Retina (tissue), 1 donor: ENCODE data around the gene ZFYVE28.

Source experiments
- DNase-seq: peaks from one replicate; pipeline ENCODE4 v3.0.0-alpha.2; 2016

Gene ZFYVE28

DNA sequence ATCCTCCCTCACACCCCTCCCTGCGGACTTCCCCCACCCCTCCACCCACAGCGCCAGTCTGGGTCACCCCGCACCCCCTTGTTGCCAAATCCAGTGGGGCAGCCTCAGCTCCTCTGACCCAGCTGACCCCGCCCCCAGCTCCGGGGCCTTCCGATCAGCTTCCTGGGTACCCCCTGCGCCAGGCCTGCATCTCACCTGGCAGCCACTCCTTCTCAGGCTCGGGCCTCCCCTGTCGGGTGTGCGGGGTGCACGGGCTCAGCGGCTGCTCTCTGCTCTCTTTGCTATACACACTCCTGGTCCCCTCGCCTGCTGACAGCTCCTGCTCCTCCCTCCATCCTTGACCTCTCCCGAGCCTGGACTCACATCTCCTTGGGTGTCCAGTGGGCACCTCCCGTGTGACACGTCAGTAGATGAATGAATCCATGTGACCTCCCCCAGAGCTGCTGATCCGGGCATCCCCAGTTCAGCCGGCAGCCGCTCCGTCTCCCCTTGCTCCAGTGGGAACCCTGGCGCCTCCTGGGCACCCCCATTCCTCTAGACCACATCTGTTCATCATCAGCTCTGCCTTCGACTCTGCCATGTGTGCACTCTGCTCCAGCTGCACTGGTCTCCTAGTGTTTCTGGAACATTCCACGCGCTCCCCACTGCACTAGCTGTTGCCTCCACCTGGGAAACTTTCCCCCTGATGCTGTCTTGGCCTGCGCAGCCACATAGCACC lies 10.2 kb upstream of the ZFYVE28 start:
- DNase-seq: no peak

DNA sequence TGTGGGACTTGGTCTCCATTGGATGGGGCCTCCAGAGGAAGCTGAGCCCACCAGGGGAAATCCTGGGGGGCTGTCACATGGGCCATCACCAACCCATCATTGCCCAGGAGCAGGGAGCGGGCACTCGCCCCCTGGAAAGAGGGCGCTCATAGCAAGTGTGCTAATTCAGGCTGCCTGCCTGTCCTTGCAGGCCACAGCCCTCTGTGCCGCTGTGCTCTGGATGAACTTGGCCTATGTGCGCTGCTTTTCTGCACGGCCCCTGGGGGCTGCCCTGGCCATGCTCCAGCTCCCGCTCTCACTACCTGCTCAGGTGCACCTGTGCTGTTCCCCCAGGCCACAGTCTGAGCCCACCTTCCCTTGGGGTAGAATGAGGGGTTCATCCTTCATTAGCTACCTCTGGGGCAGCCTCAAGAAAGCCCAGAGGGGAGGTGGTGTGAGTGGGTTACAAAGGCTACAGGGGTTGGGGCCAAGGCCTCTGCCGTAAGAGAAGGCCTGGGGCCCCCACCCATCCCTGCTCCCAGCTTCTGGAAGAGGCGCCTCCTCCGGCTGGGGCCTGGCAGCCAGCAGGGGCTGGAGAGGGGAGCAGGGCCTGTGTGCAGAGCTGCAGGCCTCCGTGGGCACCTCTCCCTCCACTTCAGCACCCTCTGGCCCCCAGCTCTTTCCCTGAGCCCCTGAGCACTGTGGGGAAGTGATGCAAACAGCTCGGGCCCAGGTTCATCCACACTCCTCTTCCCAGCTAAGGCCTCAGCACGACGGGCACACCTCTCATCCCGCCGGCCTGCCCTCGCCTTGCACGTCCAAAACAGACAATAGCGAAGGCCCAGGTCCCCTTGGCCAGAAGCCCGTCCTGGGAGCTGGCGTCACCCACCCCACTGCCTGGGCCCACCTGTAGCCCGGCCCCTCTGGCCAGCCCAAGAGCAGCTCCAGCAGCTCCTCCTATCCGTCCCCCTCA lies 9.2 kb upstream of the ZFYVE28 start:
- no peak for DNase-seq

DNA sequence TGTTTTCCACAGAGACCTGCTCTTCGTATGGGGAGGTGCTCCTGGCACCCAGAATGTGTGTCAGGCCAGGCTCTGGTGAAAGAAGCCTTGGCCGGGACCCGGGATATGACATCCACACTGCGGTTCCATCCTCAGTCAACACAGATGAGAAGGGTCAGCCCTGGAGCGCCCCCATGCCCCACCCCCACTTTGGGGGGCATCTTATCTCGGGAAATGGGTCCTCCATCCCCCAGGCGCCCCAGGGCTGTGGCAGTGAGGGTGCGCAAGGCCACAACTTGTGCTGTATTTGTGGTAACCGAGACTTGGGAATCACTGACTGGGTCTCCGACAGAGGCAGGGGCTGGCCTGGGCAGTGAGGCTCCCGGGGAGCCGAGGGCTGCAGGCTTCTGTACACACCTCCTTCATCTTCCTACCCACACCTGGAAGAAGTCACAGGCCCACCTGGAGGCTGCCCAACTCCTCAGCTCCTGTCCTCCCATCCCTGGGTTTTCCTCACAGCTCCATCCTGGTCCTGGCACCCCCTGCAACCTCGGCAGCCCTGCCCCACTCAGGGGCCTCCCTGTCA lies 8.3 kb upstream of the ZFYVE28 start:
- DNase-seq: no peak

DNA sequence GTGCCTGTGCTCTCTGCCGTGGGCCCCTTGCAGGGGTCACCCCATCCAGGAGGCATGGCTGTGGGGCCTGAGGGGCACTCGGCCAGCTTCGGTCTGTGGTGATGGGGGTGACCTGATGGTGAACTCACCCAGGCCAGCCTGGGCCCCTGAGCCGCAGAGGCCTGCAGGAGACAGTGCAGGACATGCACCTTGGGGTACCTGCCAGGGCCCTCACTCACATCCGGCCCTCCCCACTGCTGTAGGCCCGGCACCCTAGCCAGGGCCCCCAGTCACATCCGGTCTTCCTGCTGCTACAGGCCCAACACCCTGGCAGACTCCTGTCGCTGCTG lies 7.6 kb upstream of the ZFYVE28 start:
- no peak for DNase-seq

DNA sequence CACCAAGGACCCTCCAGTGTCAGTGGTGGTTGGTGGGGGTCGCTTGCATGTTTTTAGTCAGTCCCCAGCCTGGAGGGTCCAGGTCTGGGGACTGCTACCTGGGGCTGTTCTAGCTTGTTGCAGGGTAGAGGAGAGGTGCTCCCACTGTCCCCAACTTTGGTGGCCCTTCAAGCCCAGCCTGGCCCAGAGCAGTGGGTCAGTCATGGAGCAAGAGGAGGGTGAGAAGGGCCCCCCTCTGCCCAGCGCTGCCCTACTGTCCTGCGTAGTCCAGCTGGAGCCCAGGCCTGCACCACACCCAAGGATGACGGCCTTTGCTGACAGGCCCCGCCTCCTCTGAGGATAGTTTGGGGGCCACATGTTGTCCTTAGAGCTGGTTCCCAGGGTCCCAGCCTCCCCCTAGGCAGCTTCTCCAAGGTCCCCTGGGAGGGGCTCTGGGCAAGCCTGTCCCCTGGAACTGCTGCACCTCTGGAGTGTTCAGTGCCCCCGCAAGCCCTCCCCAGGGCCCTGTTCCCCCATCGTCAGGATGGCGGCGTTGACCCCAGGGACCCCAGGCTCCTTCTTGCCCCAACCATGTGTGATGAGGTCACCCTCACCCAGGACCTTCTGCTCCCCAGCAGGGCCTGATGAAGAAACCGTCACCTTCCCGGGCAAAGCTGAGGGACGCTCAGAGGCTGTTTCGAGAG lies 7.1 kb upstream of the ZFYVE28 start:
- no peak for DNase-seq

DNA sequence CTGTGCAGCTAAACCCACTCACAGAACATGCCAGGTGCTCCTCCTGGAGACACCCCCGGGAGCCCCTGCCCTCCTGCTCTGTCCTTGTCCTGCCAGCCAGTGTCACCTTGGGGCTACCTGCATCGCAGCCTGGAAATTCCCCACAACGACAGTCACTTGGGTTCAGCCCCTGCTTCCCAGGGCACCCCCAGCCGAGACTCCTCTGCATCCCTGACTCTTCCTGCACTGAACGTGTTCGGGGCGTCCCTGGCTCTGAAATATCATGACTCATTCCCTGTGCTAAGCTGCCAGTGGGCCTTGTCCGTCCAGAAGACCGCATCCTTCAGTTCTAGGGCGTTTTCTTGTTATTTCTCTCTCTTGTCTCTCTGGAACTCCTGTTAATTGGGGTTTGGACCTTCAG lies 6.1 kb upstream of the ZFYVE28 start:
- DNase-seq: no peak

DNA sequence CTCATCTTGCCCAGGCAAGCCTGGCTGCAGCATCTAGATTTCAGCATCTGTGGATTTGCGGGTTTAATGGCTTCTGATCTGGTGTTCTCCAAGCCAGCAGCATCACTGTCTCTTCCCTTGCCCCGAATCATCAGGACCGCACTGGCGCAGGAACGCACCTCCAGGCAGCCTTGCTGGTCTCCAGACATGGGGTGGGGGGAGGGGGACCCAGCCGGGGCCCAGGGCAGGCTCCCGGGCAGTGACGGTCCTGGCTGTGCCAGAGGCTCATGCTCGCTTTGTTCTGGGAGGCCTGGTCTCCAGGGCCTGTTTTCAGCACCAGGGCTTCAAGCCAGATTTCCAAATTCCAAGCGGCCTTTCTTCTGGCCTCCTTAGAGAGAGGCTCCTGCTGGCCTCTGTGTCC lies 5.2 kb upstream of the ZFYVE28 start:
- no peak for DNase-seq

DNA sequence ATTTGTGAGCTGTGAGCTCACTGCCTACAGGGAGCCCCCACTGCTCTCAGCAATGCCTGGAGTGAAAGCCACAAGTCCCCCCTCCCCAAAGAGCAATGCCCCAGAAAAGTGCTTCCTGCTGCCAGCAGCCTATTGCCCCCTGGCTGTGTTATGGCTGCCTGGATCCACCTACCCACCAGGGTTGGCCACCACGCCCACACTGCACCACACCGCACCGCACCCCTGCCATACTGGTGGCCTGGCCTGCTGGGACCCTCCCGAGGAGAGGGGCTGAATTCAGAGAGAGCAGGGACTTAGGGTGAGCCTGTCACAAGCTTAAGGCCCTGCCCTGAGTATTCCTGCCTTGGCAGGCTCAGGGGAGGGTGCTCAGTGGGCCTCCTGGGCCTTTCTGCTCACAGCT lies 4.6 kb upstream of the ZFYVE28 start:
- no peak for DNase-seq

DNA sequence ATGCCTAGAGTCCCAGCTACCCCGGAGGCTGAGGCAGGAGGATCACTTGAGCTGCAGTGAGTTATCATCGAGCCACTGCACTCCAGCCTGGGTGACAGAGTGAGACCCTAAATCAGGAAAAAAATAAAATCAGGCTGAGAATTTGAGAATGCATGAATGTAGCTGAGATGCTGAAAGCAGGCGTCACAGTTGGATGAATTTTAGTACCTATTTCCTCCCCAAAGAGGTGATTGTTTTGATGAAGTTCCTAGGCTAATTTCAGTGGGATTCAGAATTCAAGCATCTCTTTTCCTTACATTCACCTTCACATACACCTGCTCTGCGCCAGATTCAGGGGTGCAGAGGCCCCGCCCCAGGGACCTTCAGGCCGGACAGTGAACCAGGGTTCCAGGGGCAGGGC lies 3.5 kb upstream of the ZFYVE28 start:
- DNase-seq: no peak

DNA sequence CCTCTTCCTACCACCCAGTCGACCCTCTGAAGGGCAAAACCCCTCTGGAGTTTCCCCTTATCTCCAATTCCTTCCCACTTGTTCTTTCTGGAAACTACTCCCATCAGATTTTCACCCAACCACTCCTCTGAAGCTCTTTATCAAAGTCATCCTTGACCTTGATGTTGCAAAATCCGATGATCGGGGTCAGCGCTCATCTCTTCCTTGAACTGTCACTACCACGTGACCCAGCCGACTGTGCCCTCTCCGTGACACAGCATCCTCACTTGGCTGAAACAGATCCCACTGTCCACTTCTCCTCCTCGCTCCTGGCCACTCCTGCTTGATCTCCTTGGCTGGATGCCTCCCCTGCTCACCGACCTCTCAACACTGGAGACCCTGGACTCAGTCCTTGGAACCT lies 1.4 kb upstream of the ZFYVE28 start:
- no peak for DNase-seq

DNA sequence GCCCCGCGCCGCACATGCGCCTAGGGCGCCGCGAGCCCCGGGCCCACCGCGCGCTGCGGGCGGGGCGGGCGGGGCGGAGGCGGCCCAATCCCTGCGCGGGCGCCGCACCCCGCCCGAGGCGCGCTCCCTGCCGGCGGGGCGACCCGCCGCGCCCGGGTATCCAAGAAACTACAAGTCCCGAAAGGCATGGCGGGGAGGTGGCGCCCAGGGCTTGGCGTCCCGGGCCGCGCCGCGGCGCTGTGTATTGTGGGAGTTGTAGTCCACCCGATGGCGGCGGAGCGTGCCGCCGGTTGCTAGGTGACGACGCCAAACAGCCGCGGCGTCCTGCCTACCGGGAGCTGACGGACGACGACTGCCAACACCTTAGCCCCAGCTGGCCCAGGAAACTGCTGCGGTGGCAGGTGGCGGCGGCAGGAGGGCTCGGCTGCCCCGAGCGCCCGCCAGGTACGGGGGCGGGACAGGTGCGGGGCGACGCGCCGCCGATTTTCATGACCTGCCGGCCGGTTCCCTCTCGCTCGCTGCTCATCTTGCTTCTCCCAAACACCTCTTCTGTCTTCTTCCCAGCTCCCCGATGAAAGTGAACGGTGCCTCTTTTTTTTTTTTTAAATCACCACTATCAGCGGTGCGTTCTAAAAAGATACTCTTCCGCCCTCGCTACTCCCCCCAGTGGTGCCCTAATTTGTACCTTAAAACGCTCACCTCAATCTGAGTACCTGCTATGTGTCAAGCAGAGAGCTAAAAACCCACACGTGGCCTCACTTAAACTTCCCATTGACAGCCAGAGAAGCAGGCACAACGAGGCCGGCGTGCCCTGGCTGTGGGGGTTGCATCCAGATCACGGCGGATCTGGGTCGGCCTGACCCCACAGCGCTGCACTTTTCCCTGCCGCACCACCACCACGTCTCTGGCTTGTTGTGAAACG lies 466 bp upstream of the ZFYVE28 start, which contains the start of gene CFAP99:
Gene CFAP99 (plus strand): TSS at position 306 of the 922 bp plus-strand sequence.
- peak; percentile 96 for DNase-seq

DNA sequence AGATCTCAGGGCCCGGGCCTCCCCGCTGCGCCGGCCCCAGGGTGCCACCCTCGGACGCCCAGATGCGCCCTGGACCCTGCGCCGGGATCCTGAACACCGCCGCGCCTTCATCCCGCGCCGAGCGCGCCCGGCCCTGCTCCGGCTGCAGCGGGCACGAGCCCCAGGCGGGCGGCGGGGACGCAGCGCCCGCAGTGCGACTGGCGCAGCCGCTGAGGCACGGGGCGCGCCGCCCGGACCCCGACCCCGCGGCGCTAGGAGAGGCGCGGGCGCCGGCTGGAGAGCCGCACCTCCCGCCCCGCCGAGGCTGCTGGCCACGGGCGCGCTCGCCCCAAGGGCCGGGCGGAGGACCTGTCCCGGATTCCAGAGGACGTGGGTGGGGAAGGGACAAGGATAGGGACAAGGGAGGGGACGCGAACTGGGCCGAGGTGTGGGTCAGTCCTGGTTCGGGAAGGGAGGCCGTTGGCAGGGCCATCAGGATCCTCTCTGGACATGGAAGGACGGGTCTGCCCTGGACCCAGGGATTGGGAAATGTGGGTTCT lies 1.1 kb downstream of the ZFYVE28 start:
- DNase-seq: no peak

DNA sequence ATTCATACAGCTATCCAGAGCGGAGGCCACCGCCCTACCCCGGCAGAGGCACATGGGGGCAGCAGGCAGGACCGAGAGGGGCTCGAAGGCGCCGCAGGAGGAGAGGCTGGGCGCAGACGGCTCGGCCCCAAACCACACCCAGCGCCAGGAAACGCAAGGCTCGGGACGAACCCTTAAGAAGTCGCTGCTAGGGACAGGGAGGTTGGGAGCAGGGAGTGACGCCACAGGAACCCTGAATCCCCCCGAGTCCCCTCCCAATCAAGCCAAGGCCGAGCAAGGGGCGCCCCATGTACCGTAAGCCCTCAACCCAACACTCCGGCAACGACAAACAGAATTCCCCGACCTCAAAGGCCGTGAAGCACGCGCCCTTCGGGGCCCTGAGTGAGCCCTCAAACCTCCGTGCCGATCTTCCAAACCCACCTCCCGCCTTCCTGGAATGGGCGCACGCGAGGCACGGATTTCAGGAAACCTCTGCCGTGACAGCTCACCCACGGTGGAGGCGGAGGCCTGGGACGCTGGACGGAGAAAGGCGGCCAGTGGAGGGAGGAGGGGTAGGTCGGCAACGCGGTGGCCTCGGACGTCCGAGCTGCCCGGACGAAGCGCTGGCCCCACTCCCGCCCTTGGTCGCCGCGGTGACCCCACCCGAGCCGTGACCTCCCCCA lies 1.8 kb downstream of the ZFYVE28 start:
- peak; percentile 69 for DNase-seq

DNA sequence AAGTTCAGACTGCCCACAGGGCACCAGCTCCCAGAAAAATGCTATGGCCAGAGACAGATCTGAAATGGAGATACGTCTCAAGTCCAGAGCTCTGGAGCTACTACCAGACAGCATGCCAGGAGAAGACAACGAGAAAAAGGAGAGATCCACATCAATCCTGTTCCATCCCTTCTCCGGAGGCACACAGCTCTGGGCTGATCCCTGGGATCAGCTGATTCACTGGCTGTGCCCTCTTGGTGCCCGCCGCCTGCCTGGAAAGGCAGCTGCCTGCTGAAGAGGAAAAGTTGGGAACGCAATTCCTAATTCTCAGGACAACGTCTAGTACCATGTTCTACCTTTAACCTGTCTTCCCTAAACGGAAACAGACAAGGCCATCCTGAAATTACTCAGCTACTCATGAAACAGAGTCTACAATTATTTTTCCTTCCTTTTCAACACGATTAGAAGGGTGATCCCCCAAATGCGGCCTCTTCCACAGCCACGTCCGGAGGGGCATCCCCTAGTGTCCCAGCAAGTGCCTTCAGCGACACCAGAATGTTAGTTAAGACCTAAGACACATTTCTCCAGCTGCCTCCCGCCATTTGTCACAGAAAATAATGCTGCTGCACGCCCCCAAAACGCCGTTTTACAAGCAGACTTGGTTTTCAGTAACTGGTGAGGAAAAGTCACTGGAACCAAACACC lies 2.4 kb downstream of the ZFYVE28 start:
- DNase-seq: no peak

DNA sequence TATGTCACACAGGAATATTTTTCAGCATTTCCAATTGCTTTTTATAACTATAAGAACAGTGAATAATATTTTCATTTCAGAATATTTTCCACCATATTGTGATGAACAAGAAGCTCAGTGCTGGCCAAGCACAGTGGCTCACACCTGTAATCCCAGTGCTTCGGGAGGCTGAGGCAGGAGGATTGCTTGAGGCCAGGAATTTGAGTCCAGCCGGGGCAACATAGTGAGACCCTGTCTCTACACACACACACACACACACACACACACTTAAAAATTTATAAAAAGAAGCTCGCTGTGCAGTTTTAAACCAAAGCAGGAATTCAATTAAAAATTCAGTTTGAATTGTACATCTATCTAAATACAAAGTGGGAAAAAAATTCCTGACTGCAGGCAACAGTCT lies 3.2 kb downstream of the ZFYVE28 start:
- DNase-seq: no peak

DNA sequence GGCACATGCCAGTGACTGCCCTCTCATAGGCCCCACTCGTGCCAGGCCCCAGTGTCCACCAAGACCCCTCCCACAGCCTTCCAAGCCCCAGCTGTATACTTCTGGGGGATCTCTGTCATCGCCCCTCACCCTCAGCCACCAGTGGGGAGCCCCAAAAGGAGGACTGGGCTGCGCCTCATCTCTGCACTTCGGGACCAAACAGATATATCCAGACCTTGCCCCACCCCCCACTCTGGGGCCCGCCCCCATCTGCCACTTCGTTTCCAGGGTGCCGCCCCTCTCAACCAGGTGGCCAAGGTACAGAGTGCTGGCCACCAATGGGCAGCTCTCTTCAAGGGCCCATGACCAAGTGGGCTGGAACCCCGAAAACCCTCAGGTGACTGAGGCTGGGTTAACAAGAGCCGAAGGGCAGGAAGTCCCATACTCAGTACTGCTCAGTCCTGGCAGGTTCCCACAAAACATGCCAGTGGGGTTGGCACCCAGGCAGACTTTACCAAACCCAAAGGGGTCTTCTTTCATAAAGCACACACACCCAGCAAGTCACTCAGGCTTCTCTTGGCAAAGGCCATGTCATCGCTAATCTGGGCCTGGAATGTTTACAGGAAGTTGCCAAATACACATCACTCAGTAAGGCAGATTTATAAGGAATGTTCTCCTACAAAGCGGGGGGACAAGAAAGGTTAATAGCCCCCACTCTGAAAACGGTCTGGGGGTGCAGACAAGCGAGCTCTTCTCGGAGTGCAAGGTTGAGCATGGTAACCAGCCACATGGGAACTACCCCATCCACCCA lies 4.4 kb downstream of the ZFYVE28 start:
- DNase-seq: no peak

DNA sequence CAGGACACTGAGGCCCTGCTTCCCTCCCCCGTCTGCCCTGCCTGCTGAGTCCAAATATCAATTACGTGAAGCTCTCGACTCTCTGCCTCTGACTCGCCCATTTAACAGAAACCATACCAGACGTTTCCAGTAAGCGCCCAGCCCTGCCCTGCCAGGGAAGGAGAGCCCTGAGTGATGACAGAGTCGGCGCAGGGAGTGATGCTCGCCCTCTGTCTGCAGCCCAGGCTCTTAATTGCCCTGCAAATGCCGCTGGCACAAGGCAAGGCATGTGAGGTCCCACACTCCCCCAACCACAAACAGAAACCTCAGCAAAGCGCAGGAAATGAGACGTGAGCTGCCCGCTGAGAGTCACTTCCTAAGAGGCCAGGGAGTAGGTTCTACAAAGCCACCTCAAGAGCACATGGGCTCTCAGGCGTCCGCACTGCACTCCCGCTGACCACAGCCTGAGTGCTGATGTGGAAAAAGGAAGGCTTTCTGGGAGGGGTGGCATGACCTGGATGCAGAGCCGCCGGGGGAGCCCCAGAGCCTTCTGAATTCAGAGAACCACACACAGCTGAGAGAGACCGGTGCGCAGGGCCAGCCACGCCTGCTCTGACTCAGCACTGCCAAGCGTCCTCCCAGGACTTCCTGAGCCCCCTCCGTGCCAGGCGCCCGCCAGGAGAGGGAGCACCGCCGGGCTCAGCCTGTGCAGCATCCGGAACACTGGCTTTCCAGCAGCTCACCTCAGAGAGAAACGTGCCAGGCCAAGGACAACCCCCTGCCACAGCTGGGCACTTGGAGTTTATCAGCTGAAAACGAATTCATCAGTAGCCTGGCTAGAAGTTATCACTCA lies 5.3 kb downstream of the ZFYVE28 start:
- peak; percentile 83 for DNase-seq

DNA sequence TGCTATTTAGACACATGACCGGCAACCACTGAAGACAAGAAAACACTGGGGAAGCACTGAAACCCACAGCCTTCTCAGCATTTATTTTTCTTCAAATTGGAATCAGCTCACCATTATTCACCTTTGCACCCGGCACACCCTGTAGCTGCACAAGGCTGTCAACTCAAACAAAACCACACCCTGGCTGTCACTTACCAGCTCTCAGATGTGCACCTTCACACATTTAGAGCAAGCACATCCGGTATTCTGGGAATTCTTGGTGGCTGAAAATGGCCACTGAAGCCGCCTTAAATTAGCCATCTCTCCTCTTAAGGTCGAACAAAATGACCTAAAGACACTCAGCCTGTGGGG lies 5.9 kb downstream of the ZFYVE28 start:
- no peak for DNase-seq
